GM23248 (cell line): ENCODE data around the gene GXYLT2.

Source experiments
- EZH2 ChIP-seq: fragments of 200-600 bp; sonication (generic); IDR thresholded peaks from 2 replicates; pipeline ENCODE4 v1.6.1; 2018; ENCODE audit warnings: antibody characterized with exemption, mild to moderate bottlenecking; ENCODE audit not compliant: insufficient read depth, poor library complexity, severe bottlenecking
- EZH2phosphoT487 ChIP-seq: fragments of 200-600 bp; sonication (generic); IDR thresholded peaks from 2 replicates; pipeline ENCODE4 v1.6.1; 2018; ENCODE audit warnings: antibody characterized with exemption, moderate library complexity, mild to moderate bottlenecking, low read depth; ENCODE audit not compliant: insufficient read depth

DNA sequence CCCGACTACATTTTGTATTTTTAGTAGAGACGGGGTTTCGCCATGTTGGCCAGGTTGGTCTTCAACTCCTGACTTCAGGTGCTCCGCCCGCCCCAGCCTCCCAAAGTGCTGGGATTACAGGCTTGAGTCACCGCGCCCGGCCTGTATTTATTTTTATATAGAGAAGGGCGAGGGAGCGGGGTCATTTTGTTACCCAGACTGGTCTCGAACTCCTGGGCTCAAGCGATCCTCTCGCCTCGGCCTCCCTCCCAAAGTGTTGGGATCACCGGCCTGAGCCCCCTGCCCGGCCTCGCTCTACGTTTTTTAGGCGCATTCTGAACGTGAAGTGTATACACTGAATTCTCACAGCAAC lies 108.3 kb downstream of the GXYLT2 start:
- TF ChIP-seq EZH2 (no peak), EZH2phosphoT487 (no peak)
